AG10803 (cell line): ENCODE measurements around the gene PIGT.
A peak's percentile ranks its signal among the peaks of the same experiment; 100 is the strongest.

ENCODE experiments used
- DNase-seq: peaks from one replicate; pipeline ENCODE4 v3.0.0; 2010; ENCODE audit warnings: low read depth
- H3K4me3 ChIP-seq: 2 replicates; pipeline ENCODE4 v1.5.1; 2011; ENCODE audit warnings: mild to moderate bottlenecking, low read length, control low read depth
- TF ChIP-seq, protein P1 (sequence below): conservative IDR thresholded peaks from 2 replicates; pipeline ENCODE4 v1.5.1; 2011; ENCODE audit warnings: mild to moderate bottlenecking, low read length, control low read depth, inconsistent platforms

PIGT gene

DNA sequence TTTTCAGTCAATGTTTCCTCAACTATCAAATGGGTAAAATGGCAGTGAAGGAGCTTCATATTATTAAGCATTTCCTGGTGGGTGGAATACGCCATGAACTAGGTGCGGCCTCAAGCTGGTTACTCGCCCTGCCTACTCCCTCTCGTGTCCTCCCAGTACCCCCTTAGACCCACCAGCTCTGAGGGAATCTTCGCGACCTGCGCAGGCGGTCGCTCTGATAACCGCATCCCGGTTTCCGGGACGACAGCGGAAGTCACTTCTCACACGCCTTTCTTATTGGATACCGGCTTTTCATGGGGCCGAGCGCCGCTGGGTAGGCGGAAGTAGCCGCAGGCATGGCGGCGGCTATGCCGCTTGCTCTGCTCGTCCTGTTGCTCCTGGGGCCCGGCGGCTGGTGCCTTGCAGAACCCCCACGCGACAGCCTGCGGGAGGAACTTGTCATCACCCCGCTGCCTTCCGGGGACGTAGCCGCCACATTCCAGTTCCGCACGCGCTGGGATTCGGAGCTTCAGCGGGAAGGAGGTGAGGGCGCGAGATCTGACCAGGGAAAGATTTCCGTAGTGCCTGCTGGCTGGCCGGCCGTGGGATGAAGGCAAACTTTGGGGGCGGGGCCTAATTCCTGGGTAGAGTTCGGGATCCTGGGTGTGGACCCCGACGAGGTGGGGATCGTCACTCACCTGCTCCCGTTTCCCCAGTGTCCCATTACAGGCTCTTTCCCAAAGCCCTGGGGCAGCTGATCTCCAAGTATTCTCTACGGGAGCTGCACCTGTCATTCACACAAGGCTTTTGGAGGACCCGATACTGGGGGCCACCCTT, at the start of gene PIGT:
TSS of gene PIGT (plus strand) at position 320 of the 816 bp plus-strand sequence. CDS start at position 336, 16 bp downstream.
- DNase-seq: peak; percentile 79
- TF ChIP-seq, protein P1, sequence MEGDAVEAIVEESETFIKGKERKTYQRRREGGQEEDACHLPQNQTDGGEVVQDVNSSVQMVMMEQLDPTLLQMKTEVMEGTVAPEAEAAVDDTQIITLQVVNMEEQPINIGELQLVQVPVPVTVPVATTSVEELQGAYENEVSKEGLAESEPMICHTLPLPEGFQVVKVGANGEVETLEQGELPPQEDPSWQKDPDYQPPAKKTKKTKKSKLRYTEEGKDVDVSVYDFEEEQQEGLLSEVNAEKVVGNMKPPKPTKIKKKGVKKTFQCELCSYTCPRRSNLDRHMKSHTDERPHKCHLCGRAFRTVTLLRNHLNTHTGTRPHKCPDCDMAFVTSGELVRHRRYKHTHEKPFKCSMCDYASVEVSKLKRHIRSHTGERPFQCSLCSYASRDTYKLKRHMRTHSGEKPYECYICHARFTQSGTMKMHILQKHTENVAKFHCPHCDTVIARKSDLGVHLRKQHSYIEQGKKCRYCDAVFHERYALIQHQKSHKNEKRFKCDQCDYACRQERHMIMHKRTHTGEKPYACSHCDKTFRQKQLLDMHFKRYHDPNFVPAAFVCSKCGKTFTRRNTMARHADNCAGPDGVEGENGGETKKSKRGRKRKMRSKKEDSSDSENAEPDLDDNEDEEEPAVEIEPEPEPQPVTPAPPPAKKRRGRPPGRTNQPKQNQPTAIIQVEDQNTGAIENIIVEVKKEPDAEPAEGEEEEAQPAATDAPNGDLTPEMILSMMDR: no peak

DNA sequence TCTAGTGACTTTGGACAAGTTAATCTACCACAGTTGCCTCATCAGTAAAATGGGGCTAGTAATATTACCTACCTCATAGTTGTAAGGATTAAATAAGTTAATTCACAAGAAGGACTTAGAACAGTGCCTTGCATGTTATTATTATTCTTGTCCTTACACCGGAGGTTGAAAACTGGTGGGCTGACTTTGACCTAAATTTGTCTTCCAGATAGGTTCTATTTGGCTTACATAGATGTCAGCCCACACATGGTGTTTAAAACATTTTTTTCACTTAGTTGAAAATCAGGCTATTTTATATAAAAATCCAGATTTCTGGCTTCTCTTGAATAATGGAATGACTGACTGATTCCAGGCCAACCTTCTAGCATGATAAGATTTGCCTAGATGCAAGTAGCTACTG, 49.7 kb upstream of the PIGT start:
- TF ChIP-seq, protein P1: no peak
- H3K4me3 ChIP-seq: no peak overlapping the region
- DNase-seq: no peak

More for the DNA sequence above, at the start of gene PIGT:
- H3K4me3 ChIP-seq: peak within 1 kb of the TSS; percentile 94

DNA sequence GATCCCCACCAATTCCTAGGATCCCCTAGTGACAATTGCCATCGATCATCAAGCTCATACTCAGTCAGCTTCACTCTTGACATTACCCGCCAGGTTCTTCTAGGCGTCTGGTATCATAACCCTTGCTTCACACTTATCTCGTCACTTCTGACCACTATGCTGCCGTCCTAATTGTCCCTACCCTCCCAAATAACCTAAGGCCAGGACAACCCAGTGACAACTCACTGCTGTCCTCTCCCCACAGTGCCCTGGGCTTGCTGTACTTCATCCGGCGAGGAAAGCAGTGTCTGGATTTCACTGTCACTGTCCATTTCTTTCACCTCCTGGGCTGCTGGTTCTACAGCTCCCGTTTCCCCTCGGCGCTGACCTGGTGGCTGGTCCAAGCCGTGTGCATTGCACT, 49.3 kb upstream of the PIGT start:
- H3K4me3 ChIP-seq: no peak overlapping the region
- TF ChIP-seq, protein P1: no peak
- no peak for DNase-seq

DNA sequence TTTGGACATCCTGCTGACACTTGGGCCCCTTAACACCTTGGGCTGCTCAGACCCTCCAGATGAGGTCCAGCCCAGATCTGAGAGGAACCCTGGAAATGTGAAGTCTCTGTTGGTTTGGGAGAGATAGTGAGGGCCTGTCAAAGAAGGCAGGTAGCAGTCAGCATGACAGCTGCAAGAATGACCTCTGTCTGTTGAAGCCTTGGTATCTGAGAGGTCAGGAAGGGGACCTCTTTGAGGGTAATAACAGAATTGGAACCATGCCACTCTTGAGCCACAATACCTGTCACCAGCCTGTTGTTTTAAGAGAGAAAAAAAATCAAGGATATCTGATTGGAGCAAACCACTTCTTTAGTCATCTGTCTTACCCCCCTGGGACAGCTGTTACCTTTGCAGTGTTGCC, 48.8 kb upstream of the PIGT start:
- TF ChIP-seq, protein P1: no peak
- DNase-seq: no peak
- H3K4me3 ChIP-seq: no peak overlapping the region

DNA sequence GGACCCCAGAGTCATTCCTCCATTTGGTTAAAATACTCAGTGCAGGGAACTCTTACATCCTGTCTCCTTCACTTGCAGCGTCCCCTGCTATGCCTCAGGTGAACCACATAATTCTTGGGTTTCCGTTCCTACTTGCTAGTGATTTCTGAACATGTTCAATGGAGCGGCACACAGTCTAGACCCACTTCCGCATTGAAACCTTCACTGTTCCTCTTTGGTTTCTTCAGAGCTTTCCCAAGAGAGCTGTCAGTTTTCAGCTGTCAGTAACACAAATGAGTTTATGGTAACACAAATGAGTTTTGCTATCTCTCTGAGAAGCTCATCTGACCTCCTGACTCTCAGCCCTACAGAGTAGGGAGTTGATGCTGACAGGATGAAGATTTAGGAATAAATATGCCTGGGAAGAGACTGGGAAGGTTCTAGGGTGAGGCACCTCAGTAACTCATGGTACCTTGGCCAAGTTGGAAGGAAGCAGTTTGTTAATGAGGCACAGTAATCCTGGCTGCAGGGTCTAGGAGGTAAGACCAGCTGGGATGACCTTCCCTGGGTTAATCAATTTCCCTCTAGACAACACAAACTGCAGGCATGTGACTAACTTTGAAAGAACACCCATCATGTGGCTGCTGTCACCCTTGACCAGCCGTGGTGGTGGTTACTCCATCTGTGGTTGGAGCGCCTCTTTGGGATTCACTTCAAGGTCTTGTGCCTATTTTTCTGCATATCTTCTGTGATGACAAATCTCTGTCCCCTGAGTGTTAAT, 47.5 kb upstream of the PIGT start:
- no peak overlapping the region for H3K4me3 ChIP-seq
- DNase-seq: no peak
- TF ChIP-seq, protein P1: no peak

DNA sequence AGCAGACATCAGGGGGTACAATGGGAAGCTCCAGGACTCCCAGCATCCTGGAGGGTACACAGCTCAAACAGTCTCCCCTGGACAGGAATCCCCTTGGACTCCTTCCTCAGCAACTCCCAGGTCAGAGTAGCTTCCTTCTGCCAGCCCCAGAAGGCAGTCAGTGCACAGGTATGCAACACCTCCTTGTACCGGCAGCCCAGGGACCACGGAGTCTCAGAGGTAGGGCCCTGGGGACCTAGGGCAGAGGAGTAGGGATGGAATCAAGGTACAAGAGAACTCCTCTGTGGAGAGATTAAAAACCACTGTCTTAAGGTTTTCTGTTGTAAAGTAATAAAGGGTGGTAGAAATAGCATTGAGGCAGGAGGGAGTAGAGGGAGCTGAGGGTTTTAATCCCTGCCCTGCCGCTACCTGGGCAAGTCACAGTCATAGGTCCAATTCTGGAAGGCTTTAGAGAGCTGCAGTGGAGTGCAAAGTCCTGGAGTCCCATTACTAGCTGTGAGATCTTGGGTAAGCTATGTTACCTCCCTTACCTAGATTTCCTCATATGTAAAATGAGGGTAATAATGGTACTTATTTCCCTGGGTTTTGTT, 45.3 kb upstream of the PIGT start:
- TF ChIP-seq, protein P1: no peak

DNA sequence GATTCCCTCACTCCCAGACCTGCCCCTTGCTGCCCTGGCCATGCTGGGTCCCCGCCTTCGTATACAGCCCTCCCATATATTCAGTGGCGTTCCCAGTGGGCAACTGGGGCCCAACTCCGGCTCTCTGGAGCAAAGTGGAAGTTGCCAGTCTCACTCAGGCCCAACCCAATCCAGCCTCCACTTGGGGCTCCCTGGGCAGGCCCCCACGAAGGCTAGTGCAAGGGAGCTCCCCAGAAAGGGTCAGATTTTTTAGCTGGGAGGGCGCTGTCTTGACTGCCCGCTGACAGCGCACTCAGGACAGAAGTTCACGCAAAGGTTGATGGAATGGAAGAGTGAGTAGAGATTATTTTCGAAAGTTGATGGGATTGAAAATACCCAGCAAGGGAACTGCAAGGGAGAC, 43.7 kb upstream of the PIGT start:
- H3K4me3 ChIP-seq: no peak overlapping the region
- TF ChIP-seq, protein P1: no peak
- no peak for DNase-seq

More for the DNA sequence above, 45.3 kb upstream of the PIGT start:
- no peak for DNase-seq
- no peak overlapping the region for H3K4me3 ChIP-seq
